ENCODE data around the gene SORBS1.

DNA sequence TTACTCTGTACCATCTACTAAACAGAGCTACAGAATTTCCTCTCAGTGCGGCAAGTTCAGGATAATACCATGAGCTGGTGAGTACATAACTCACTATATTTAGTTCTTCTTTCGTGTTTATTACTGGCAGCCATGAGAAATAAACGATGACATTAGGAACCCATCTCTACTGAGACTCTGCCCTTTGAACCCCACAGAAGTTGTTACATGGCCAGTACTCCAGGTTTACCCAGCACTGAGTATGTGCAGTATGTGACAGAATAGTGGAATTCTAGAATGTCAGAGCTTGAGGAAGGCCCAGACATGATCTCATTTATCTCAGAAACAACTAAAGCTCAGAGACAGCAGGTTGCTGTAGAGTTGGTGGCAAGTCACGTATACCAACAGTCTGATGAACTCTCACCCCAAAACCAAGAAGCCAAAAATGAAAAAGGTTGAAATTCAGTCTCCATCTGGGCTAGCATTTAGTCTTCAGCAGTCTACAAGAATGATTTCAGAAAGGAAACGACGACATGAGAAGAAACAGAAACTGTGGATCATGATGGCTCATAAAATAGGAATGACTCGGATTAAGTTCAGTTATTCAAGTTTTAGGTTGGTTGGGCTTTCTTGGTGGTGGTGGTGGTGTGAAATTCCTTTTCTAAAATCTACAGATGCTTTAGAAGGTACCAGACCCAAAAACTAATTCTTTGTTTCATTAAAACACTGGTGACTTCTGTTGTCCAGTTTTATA, 78.5 kb downstream of the SORBS1 start:
- TF ChIP-seq SETDB1 (IDR thresholded peaks at IDR 0.05; ENCODE audit: low read length) (no peak), ZFX (CRISPR knock-in tag; IDR thresholded peaks at IDR 0.05) (no peak), TEAD4 (IDR thresholded peaks at IDR 0.05; ENCODE audit: low read length) (no peak), TEAD4 (CRISPR knock-in tag; IDR thresholded peaks at IDR 0.05; ENCODE audit: borderline replicate concordance) (no peak), NFE2 (IDR thresholded peaks at IDR 0.05; ENCODE audit: low read depth) (no peak), STAG1 (CRISPR knock-in tag; IDR thresholded peaks at IDR 0.05; ENCODE audit: borderline replicate concordance) (no peak), ZNF274 (IDR thresholded peaks at IDR 0.05; ENCODE audit: borderline replicate concordance, low read depth, low read length) (no peak), TARDBP (IDR thresholded peaks at IDR 0.05) (no peak), ZNF263 (CRISPR knock-in tag; IDR thresholded peaks at IDR 0.05; ENCODE audit: borderline replicate concordance) (no peak), NR3C1 (CRISPR knock-in tag; IDR thresholded peaks at IDR 0.05) (no peak), MAFK (IDR thresholded peaks at IDR 0.05; ENCODE audit: low read length) (no peak), NEUROD1 (IDR thresholded peaks at IDR 0.05; ENCODE audit: borderline replicate concordance, low read depth, low read length, partially characterized antibody) (no peak)
- TF ChIP-seq, protein P1, sequence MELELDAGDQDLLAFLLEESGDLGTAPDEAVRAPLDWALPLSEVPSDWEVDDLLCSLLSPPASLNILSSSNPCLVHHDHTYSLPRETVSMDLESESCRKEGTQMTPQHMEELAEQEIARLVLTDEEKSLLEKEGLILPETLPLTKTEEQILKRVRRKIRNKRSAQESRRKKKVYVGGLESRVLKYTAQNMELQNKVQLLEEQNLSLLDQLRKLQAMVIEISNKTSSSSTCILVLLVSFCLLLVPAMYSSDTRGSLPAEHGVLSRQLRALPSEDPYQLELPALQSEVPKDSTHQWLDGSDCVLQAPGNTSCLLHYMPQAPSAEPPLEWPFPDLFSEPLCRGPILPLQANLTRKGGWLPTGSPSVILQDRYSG (tag; conservative IDR thresholded peaks at IDR 0.05; ENCODE audit: low read depth) = no peak
